NCI-H1105 treated with DMSO at 0.1 percent for 48 hours (cell line): Measurements from ENCODE around the gene NCKAP1.

ENCODE experiments used
- DNase-seq: peaks from one replicate; lab custom pipeline; 2025; lab: John Stamatoyannopoulos, UW

NCKAP1 gene

GRCh38 chr2:182867426-182868053 is 170.7 kb downstream of the NCKAP1 start:
- DNase-seq = no peak

- DNase-seq = peak; percentile 34
These were observed 171.5 kb downstream of the NCKAP1 start, which contains the start of gene FRZB for GRCh38 chr2:182866461-182867406. TSS of gene FRZB (minus strand) at chr2:182866637. CDS start at chr2:182866552, 85 bp downstream.

GRCh38 chr2:182866095-182866460 is 172.2 kb downstream of the NCKAP1 start:
- DNase-seq = no peak

GRCh38 chr2:182864949-182865570 is 173.2 kb downstream of the NCKAP1 start:
- DNase-seq = no peak

GRCh38 chr2:182863642-182864041 is 174.6 kb downstream of the NCKAP1 start:
- no peak for DNase-seq

- no peak for DNase-seq
These were observed 176.2 kb downstream of the NCKAP1 start for GRCh38 chr2:182862091-182862490.

GRCh38 chr2:182860858-182861257 is 177.4 kb downstream of the NCKAP1 start:
- DNase-seq = no peak
